HFF-Myc (cell line): ENCODE results near the gene GAD1.

ENCODE experiments used
- DNase-seq: peaks from one replicate; pipeline ENCODE4 v3.0.0-alpha.2; 2011; ENCODE audit warnings: low read depth; ENCODE audit errors: extremely low read depth
- H3K4me3 ChIP-seq: replicated peaks from 2 replicates; pipeline ENCODE4 v1.5.1; 2011; ENCODE audit warnings: low read depth, mild to moderate bottlenecking, control low read depth, low read length
- CTCF ChIP-seq: IDR thresholded peaks from 2 replicates; pipeline ENCODE4 v1.5.1; 2012; ENCODE audit warnings: mild to moderate bottlenecking, low read depth, low read length, control low read depth; ENCODE audit errors: missing control alignments

The GAD1 gene

GRCh38 chr2:170828533-170828916, 11.8 kb downstream of the GAD1 start:
- no peak overlapping the region for H3K4me3 ChIP-seq
- TF ChIP-seq CTCF, result no peak
- DNase-seq, result no peak

GRCh38 chr2:170829036-170829435, 12.3 kb downstream of the GAD1 start:
- no peak for TF ChIP-seq CTCF
- H3K4me3 ChIP-seq, result no peak overlapping the region
- no peak for DNase-seq

- H3K4me3 ChIP-seq, result no peak overlapping the region
- TF ChIP-seq CTCF, result no peak
- DNase-seq, result no peak
These were observed 13.5 kb downstream of the GAD1 start for GRCh38 chr2:170830166-170830565.

GRCh38 chr2:170831115-170831514, 14.4 kb downstream of the GAD1 start:
- no peak for DNase-seq
- no peak for TF ChIP-seq CTCF
- no peak overlapping the region for H3K4me3 ChIP-seq

- no peak overlapping the region for H3K4me3 ChIP-seq
- DNase-seq, result no peak
- no peak for TF ChIP-seq CTCF
These were observed 19.3 kb downstream of the GAD1 start for GRCh38 chr2:170836027-170836426.

GRCh38 chr2:170840717-170841210, 24.1 kb downstream of the GAD1 start:
- no peak for DNase-seq
- H3K4me3 ChIP-seq, result no peak overlapping the region
- TF ChIP-seq CTCF, result no peak

- TF ChIP-seq CTCF, result no peak
- DNase-seq, result no peak
These were observed 26.1 kb downstream of the GAD1 start for GRCh38 chr2:170842785-170843184.

More at GRCh38 chr2:170842785-170843184, 26.1 kb downstream of the GAD1 start:
- no peak overlapping the region for H3K4me3 ChIP-seq
